Panc1 (cell line): ENCODE results near the gene PDZD2. TPM values are rescaled to one million over a fixed set of nuclear protein-coding genes. Genes with fewer than 3 reads are reported as not detected.

Experiments used
- ATAC-seq: fragments of 200-7000 bp; cut with Tn5 transposase; 2 replicates; pipeline ENCODE4 v1.9.1; 2020; ENCODE audit warnings: mild to moderate bottlenecking, moderate library complexity
- BruUV-seq: library from RNA; stranded (reverse); fragments of 400-500 nt; replicated peaks from 2 replicates; lab custom pipeline; 2021; lab: Mats Ljungman, UMichigan
- CTCF ChIA-PET: fragments of 300-600 bp; sonication (Branson Sonifier 250); formaldehyde crosslinking; loops from one replicate; lab custom pipeline; 2022; ENCODE audit warnings: antibody characterized with exemption; lab: Charles Lee
- POLR2A ChIA-PET: fragments of 300-600 bp; sonication (Branson Sonifier 250); formaldehyde crosslinking; loops from one replicate; lab custom pipeline; 2022; ENCODE audit warnings: antibody characterized with exemption; lab: Charles Lee
- DNase-seq: peaks from one replicate; pipeline ENCODE4 v3.0.0-alpha.2; 2010; ENCODE audit warnings: low read depth, low spot score
- H3K27ac ChIP-seq: 2 replicates; pipeline ENCODE4 v1.5.1; 2011; ENCODE audit warnings: mild to moderate bottlenecking, low read length, inconsistent platforms
- H3K27me3 ChIP-seq: fragments of 200-500 bp; sonication (Bioruptor generic); 2 replicates; pipeline ENCODE4 v1.6.0; 2014; ENCODE audit warnings: low read length, inconsistent platforms; ENCODE audit not compliant: control insufficient read depth, insufficient read depth
- H3K36me3 ChIP-seq: fragments of 200-500 bp; sonication (Bioruptor generic); 2 replicates; pipeline ENCODE4 v1.5.1; 2014; ENCODE audit warnings: inconsistent platforms, mild to moderate bottlenecking, low read length, moderate library complexity; ENCODE audit not compliant: control insufficient read depth, insufficient read depth
- H3K4me1 ChIP-seq: 2 replicates; pipeline ENCODE4 v1.5.1; 2011; ENCODE audit warnings: inconsistent platforms, mild to moderate bottlenecking, low read length, moderate library complexity; ENCODE audit not compliant: control insufficient read depth, insufficient read depth
- H3K4me3 ChIP-seq, 2 experiments: 2 replicates each; pipeline ENCODE4 v1.5.1; 2011 to 2012; ENCODE audit warnings: low read depth in 2 of 2, low read length in 2 of 2, mild to moderate bottlenecking in 2 of 2, inconsistent platforms in 1 of 2, moderate library complexity in 1 of 2
- H3K9me3 ChIP-seq: fragments of 200-500 bp; sonication (Bioruptor generic); 2 replicates; pipeline ENCODE4 v1.5.1; 2014; ENCODE audit warnings: low read depth, mild to moderate bottlenecking, inconsistent platforms, low read length, moderate library complexity; ENCODE audit not compliant: control insufficient read depth, insufficient read depth
- CTCF ChIP-seq: fragments of 450-650 bp; IDR thresholded peaks from 2 replicates; pipeline ENCODE4 v1.5.1; 2017; ENCODE audit warnings: mild to moderate bottlenecking
- POLR2AphosphoS5 ChIP-seq: IDR thresholded peaks from 2 replicates; pipeline ENCODE4 v1.6.1; 2012; ENCODE audit warnings: mild to moderate bottlenecking, low read depth, low read length, moderate library complexity
- SIN3A ChIP-seq: IDR thresholded peaks from 2 replicates; pipeline ENCODE4 v1.6.1; 2012; ENCODE audit warnings: low read depth, mild to moderate bottlenecking, low read length, moderate library complexity, borderline replicate concordance; ENCODE audit not compliant: insufficient read depth
- TCF7L2 ChIP-seq: IDR thresholded peaks from 2 replicates; pipeline ENCODE4 v1.6.1; 2011; ENCODE audit warnings: mild to moderate bottlenecking, low read depth, low read length, inconsistent platforms
- in situ Hi-C: cut with HindIII; loops from 2 replicates; pipeline ENCODE4 v1.10.0; 2016; ENCODE audit warnings: low sequenced_read_pairs, low pct_unique_long_range_greater_than_20kb
- intact Hi-C: fragments of 100-400 bp; cut with micrococcal nuclease; formaldehyde crosslinking; loops from one replicate; pipeline ENCODE4 v1.10.0; 2022; ENCODE audit not compliant: unreplicated experiment
- total RNA-seq: library from RNA; stranded (reverse); gene quantifications from one replicate; pipeline ENCODE4 v1.2.1, GENCODE V29; 2021; ENCODE audit not compliant: unreplicated experiment
- TF ChIP-seq, protein P1 (sequence below), 2 experiments: IDR thresholded peaks; 2 replicates each; pipeline ENCODE4 v1.6.1; 2011 to 2012; ENCODE audit warnings: low read depth in 2 of 2, control low read depth in 1 of 2, low read length in 1 of 2, mild to moderate bottlenecking in 1 of 2, moderate library complexity in 1 of 2; ENCODE audit not compliant: insufficient read depth in 1 of 2

The PDZD2 gene
- total RNA-seq, 1 experiment from 2014 or later, result 0.10 TPM

DNA sequence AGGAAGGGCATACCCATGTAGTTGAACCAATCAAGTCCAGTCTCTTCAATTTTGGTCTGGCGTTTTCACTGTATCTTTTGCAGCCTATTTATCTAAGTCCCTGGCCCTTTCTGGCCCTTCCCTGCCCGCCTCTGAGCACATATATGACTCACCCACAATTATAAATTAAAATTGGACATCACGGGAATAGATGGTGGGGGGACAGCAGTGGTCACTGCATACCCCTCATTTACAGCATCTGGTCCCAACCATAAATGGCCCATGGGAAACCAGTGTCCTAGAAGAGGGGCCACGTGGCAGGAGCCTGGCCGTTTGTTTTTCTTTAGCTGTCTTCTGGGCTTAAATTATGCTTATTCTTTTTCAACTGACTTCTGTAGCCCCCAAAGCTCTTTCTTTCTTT lies 69.2 kb downstream of the PDZD2 start:
- ChIA-PET POLR2A (no interaction called here), CTCF (interaction anchor here (0.6 kb wide), 1 partner anchor 903 kb away, joined by 9 read pairs; no protein-coding TSS in a partner anchor)
- in situ Hi-C loops, result no loop called here
- Histone ChIP-seq H3K27ac (no peak overlapping the region), H3K27me3 (no peaks in the 10 kb centered on the region; the same call in 1 of the 2 replicates), H3K4me1 (no peaks in the 10 kb centered on the region), H3K36me3 (no peaks in the 10 kb centered on the region), H3K9me3 (no peaks in the 10 kb centered on the region), H3K4me3 (no peak overlapping the region)
- ATAC-seq (no peak), DNase-seq (no peak)
- no peak for TF ChIP-seq CTCF
- no peak for TF ChIP-seq POLR2AphosphoS5
- no peak for TF ChIP-seq SIN3A
- TF ChIP-seq, protein P1, sequence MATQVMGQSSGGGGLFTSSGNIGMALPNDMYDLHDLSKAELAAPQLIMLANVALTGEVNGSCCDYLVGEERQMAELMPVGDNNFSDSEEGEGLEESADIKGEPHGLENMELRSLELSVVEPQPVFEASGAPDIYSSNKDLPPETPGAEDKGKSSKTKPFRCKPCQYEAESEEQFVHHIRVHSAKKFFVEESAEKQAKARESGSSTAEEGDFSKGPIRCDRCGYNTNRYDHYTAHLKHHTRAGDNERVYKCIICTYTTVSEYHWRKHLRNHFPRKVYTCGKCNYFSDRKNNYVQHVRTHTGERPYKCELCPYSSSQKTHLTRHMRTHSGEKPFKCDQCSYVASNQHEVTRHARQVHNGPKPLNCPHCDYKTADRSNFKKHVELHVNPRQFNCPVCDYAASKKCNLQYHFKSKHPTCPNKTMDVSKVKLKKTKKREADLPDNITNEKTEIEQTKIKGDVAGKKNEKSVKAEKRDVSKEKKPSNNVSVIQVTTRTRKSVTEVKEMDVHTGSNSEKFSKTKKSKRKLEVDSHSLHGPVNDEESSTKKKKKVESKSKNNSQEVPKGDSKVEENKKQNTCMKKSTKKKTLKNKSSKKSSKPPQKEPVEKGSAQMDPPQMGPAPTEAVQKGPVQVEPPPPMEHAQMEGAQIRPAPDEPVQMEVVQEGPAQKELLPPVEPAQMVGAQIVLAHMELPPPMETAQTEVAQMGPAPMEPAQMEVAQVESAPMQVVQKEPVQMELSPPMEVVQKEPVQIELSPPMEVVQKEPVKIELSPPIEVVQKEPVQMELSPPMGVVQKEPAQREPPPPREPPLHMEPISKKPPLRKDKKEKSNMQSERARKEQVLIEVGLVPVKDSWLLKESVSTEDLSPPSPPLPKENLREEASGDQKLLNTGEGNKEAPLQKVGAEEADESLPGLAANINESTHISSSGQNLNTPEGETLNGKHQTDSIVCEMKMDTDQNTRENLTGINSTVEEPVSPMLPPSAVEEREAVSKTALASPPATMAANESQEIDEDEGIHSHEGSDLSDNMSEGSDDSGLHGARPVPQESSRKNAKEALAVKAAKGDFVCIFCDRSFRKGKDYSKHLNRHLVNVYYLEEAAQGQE (IDR thresholded peaks at IDR 0.05; ENCODE audit: insufficient read depth in 1 of 2, low read depth in 2 of 2, low read length in 1 of 2), result no peak
- TF ChIP-seq TCF7L2, result no peak
- no TSS peak for BruUV-seq
- intact Hi-C loops, result no loop called here

GRCh38 chr5:31711363-31711762 lies 72.4 kb downstream of the PDZD2 start:
- intact Hi-C loops (no loop called here), in situ Hi-C loops (no loop called here)
- no peak overlapping the region for H3K4me3 ChIP-seq
- ATAC-seq (no peak), DNase-seq (no peak)
- H3K27ac ChIP-seq, result no peak overlapping the region
- no peaks in the 10 kb centered on the region for H3K36me3 ChIP-seq
- no peak for TF ChIP-seq TCF7L2
- no peak for TF ChIP-seq POLR2AphosphoS5
- TF ChIP-seq SIN3A, result no peak
- no peak for TF ChIP-seq CTCF
- TF ChIP-seq, protein P1 (IDR thresholded peaks at IDR 0.05; ENCODE audit: insufficient read depth in 1 of 2, low read depth in 2 of 2, low read length in 1 of 2), result no peak
- H3K9me3 ChIP-seq, result no peaks in the 10 kb centered on the region
- CTCF ChIA-PET, result no interaction called here
- no peaks in the 10 kb centered on the region for H3K4me1 ChIP-seq
- POLR2A ChIA-PET, result interaction anchor here (0.6 kb wide), 1 partner anchor 50 kb away, joined by 12 read pairs; no protein-coding TSS in a partner anchor
- BruUV-seq, result no TSS peak
- 0 out of 2 replicates have a peak, but pooled peaks cover 2% of the 10 kb centered on the region for H3K27me3 ChIP-seq
